Esophagus muscularis mucosa (tissue), 3 donors: ENCODE measurements around the gene AMER1.
"Not testable (repeated sequence)": the region's sequence is repeated elsewhere in the genome, so short reads cannot be mapped to it uniquely, and the experiment has no call there.

Source experiments
- POLR2A ChIP-seq: fragments of 450-650 bp; IDR thresholded peaks from one replicate; pipeline ENCODE4 v1.6.1; 2017; ENCODE audit warnings: antibody characterized with exemption, moderate library complexity, mild to moderate bottlenecking, low read depth
- POLR2AphosphoS5 ChIP-seq, 2 donors: sonication (generic); formaldehyde crosslinking; IDR thresholded peaks; one replicate each; pipeline ENCODE4 v1.6.1; 2017; ENCODE audit warnings: antibody characterized with exemption in 2 of 2
- TF ChIP-seq, protein P1 (sequence below), 3 experiments: fragments of 200-600 bp in 2 of 3; fragments of 450-650 bp in 1 of 3; sonication (generic) in 2 of 3; IDR thresholded peaks; one replicate each; pipeline ENCODE4 v1.5.1; 2017 to 2019; ENCODE audit warnings: antibody characterized with exemption in 3 of 3, mild to moderate bottlenecking in 2 of 3, moderate library complexity in 1 of 3

DNA sequence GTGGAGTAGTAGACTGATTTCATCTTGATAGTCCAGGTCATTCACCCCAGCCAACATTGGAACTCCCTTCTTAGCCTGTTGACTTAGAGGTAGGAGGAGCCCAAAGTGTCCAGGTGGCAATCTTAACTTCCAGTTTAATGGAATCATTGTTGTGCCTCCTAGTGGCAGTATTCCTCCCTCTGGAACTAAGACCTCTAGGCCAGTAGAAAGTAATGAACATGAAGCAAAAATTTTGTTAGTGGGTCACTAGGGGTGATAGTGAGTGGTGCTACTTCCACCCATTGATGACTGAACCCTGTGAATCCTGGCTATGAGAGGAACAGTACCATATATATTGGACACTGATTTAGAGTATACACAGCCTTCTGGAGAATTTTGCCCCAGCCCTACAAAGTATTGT, 8.5 kb upstream of the AMER1 start:
- TF ChIP-seq, protein P1, sequence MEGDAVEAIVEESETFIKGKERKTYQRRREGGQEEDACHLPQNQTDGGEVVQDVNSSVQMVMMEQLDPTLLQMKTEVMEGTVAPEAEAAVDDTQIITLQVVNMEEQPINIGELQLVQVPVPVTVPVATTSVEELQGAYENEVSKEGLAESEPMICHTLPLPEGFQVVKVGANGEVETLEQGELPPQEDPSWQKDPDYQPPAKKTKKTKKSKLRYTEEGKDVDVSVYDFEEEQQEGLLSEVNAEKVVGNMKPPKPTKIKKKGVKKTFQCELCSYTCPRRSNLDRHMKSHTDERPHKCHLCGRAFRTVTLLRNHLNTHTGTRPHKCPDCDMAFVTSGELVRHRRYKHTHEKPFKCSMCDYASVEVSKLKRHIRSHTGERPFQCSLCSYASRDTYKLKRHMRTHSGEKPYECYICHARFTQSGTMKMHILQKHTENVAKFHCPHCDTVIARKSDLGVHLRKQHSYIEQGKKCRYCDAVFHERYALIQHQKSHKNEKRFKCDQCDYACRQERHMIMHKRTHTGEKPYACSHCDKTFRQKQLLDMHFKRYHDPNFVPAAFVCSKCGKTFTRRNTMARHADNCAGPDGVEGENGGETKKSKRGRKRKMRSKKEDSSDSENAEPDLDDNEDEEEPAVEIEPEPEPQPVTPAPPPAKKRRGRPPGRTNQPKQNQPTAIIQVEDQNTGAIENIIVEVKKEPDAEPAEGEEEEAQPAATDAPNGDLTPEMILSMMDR (IDR thresholded peaks at IDR 0.05): not testable (repeated sequence)
- not testable (repeated sequence) for TF ChIP-seq POLR2A; POLR2AphosphoS5 (IDR thresholded peaks at IDR 0.05)
